Small intestine (tissue), 7 donors: ENCODE results near the gene APMAP. TPM values are rescaled to one million over a fixed set of nuclear protein-coding genes. Genes with fewer than 3 reads are reported as not detected.

ENCODE experiments used
- DNase-seq, 2 donors: peaks; one replicate each; pipeline versions ENCODE4 v3.0.0 to v3.0.0-alpha.2; 2013
- FAIRE-seq: peaks from 2 replicates; lab custom pipeline; 2012; peaks lifted over from hg19 to GRCh38; lab: Jason Lieb, UNC
- H3K27ac ChIP-seq, 3 donors: one replicate each; pipeline ENCODE4 v1.5.1; 2013; ENCODE audit warnings: low read length in 2 of 3, mild to moderate bottlenecking in 2 of 3, control low read depth in 1 of 3, inconsistent platforms in 1 of 3, low read depth in 1 of 3, moderate library complexity in 1 of 3
- H3K27me3 ChIP-seq, 3 donors: one replicate each; pipeline ENCODE4 v1.6.1; 2013; ENCODE audit warnings: low read length in 3 of 3, inconsistent platforms in 1 of 3; ENCODE audit not compliant: control insufficient read depth in 3 of 3, insufficient read depth in 3 of 3
- H3K36me3 ChIP-seq, 3 donors: one replicate each; pipeline ENCODE4 v1.6.1; 2013; ENCODE audit warnings: low read length in 3 of 3, inconsistent platforms in 1 of 3, low read depth in 1 of 3, mild to moderate bottlenecking in 1 of 3, moderate library complexity in 1 of 3; ENCODE audit not compliant: control insufficient read depth in 3 of 3, insufficient read depth in 2 of 3
- H3K4me1 ChIP-seq, 3 donors: one replicate each; pipeline ENCODE4 v1.6.1; 2013; ENCODE audit warnings: low read length in 2 of 3, inconsistent platforms in 1 of 3, low read depth in 1 of 3, mild to moderate bottlenecking in 1 of 3, moderate library complexity in 1 of 3; ENCODE audit not compliant: control insufficient read depth in 3 of 3, insufficient read depth in 2 of 3
- H3K4me3 ChIP-seq, 3 donors: one replicate each; pipeline ENCODE4 v1.5.1; 2013; ENCODE audit warnings: low read length in 3 of 3, control low read depth in 1 of 3, inconsistent platforms in 1 of 3, low read depth in 1 of 3, mild to moderate bottlenecking in 1 of 3, moderate library complexity in 1 of 3
- H3K9me3 ChIP-seq, 2 donors: one replicate each; pipeline ENCODE4 v1.6.1; 2013; ENCODE audit warnings: low read depth in 1 of 2, low read length in 1 of 2; ENCODE audit not compliant: control insufficient read depth in 2 of 2, insufficient read depth in 1 of 2
- WGBS, 3 donors: extraction: QIAGEN DNeasy Blood & Tissue Kit; methylation state at CpG; one replicate each; pipeline ENCODE4 v1.1.7; 2013; 5-methylcytosine and 5-hydroxymethylcytosine counted together
- polyA plus RNA-seq, 4 donors: library from polyadenylated mRNA; stranded (reverse) in 3 of 4; unstranded in 1 of 4; fragments of 200-250 nt in 3 of 4; fragments of 120-200 nt in 1 of 4; gene quantifications; one replicate each; pipeline versions ENCODE4 v1.2.1 to v1.2.3, GENCODE V29; 2013
- donor health status: healthy with polysubstance abuse.
- donor health status: control.
- donor health status: control.
- donor health status: Bipolar disorder and iron deficiency.
- donor health status: healthy.

The APMAP gene
- polyA plus RNA-seq, 4 donors: 12.3 to 50.9 (median 34.1) TPM

DNA sequence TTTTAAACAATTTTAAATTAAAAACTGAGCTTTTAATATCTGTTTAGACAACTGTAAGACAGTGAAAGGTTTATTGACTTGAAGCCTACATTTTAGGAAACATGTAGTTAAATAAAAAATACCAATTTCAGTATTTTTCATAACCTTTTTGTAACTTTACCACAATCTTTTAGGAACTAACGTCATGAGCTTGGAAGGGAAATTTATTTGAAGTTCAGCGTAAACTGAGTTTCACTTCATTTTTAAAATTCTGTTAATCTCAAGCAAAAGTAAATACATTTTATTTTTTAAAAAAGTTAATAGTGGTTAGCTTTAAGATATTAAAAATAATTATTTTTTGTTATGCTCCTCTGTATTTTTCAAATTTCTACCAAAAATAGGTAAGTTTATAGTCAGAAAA is 38.0 kb downstream of the APMAP start:
- no peak overlapping the region for H3K4me3 ChIP-seq
- H3K27ac ChIP-seq: no peak overlapping the region
- H3K27me3 ChIP-seq: no peaks in the 10 kb centered on the region
- FAIRE-seq (no peak), DNase-seq (no peak)
- no peaks in the 10 kb centered on the region for H3K9me3 ChIP-seq
- WGBS, 3 donors: 69 to 92% (median 77%) methylated on average over 2 of the region's 2 CpGs
- H3K36me3 ChIP-seq: peaks cover 2 to 32% (median 2%) of the 10 kb centered on the region in 3 donors
- no peaks in the 10 kb centered on the region for H3K4me1 ChIP-seq

GRCh38 chr20:24954151-24954550 is 38.4 kb downstream of the APMAP start:
- no peaks in the 10 kb centered on the region for H3K9me3 ChIP-seq
- no peak overlapping the region for H3K4me3 ChIP-seq
- H3K4me1 ChIP-seq: no peaks in the 10 kb centered on the region
- DNase-seq (no peak), FAIRE-seq (no peak)
- 77 to 86% (median 81%) methylated on average over 8 of the region's 8 CpGs for WGBS, 3 donors
- peaks cover 2 to 28% (median 2%) of the 10 kb centered on the region in 3 donors for H3K36me3 ChIP-seq
- no peaks in the 10 kb centered on the region for H3K27me3 ChIP-seq
- peak overlapping the region in 1 of 3 donors; percentile 52 for H3K27ac ChIP-seq

GRCh38 chr20:24953621-24954133 is 38.9 kb downstream of the APMAP start:
- no peaks in the 10 kb centered on the region for H3K27me3 ChIP-seq
- FAIRE-seq (no peak), DNase-seq (no peak)
- no peak overlapping the region for H3K4me3 ChIP-seq
- H3K36me3 ChIP-seq: peaks cover 2 to 24% (median 2%) of the 10 kb centered on the region in 3 donors
- H3K9me3 ChIP-seq: no peaks in the 10 kb centered on the region
- H3K27ac ChIP-seq: peak overlapping the region in 1 of 3 donors; percentile 52
- H3K4me1 ChIP-seq: no peaks in the 10 kb centered on the region
- WGBS, 3 donors: 83 to 84% (median 83%) methylated on average over 16 of the region's 16 CpGs

DNA sequence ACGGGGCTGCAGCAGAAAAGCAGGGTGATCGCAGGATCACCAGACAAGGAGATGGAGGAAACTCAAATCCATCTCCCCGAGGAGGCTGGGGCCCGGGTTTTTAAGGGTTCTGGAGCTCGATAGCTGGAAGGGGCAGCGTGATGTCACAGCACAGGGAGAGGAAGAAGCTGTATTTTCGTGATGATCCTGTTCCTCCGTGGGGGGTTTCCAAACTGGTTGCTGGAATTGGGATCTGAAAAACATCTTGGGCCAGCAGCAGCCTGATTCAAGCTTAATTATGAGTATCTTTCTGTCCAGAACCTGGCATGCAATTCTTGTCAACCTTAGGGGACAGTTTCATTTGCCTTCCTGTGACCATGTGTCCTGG is 39.4 kb downstream of the APMAP start:
- 19 to 62% (median 51%) methylated on average over 8 of the region's 8 CpGs for WGBS, 3 donors
- H3K4me3 ChIP-seq: no peak overlapping the region

DNA sequence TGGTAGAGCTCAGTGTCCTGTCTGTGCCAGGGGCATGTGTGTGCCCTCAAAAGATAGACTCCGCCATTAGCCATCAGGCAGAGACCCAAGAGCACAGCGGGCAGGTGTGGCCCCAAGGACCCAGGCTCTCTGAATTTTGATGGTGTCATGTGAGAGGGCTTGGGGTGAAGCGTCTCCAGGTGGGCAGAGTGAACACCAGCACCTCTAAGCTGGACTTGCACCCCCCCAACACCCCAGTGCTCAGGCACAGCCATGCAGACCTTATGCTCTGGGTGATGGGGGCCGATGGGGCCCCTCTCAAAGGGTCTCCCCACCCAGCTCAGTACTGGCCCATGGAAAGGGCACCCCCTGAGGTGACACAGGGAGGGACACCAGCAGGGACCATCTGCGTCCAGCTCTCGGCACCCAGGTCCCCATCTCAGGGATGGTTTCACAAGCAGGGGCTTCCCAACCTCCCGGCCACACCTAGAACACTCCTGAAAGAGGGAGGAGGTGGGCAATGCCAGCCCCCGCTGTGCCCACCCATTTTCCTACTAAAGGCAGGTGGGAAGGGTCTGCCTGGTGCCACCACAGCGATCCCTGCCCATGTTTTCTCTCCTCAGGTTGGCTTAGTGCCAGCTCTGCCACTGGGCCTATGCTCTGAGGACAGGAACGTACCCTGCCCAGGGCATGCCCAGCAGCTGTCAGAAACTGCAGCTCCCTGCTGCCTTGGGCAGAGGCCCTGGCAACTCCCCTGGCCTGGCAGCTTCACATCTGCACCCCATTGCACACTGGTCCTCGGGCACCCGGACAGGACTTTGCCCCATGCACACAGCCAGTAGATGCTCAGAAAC is 40.0 kb downstream of the APMAP start:
- no peak overlapping the region for H3K4me3 ChIP-seq
- no peaks in the 10 kb centered on the region for H3K4me1 ChIP-seq
- no peak for FAIRE-seq
- peaks cover 0 to 13% (median 2%) of the 10 kb centered on the region in 3 donors for H3K36me3 ChIP-seq
- H3K27me3 ChIP-seq: no peaks in the 10 kb centered on the region
- H3K27ac ChIP-seq: no peak overlapping the region
- no peaks in the 10 kb centered on the region for H3K9me3 ChIP-seq
- 44 to 76% (median 57%) methylated on average over 12 of the region's 12 CpGs for WGBS, 3 donors
- DNase-seq: peak in 1 of 2 donors; percentile 51

More for the DNA sequence above, 39.4 kb downstream of the APMAP start:
- H3K9me3 ChIP-seq: no peaks in the 10 kb centered on the region
- no peak overlapping the region for H3K27ac ChIP-seq
- DNase-seq (no peak), FAIRE-seq (no peak)
- peaks cover 2 to 19% (median 2%) of the 10 kb centered on the region in 3 donors for H3K36me3 ChIP-seq
- H3K4me1 ChIP-seq: no peaks in the 10 kb centered on the region
- H3K27me3 ChIP-seq: no peaks in the 10 kb centered on the region

DNA sequence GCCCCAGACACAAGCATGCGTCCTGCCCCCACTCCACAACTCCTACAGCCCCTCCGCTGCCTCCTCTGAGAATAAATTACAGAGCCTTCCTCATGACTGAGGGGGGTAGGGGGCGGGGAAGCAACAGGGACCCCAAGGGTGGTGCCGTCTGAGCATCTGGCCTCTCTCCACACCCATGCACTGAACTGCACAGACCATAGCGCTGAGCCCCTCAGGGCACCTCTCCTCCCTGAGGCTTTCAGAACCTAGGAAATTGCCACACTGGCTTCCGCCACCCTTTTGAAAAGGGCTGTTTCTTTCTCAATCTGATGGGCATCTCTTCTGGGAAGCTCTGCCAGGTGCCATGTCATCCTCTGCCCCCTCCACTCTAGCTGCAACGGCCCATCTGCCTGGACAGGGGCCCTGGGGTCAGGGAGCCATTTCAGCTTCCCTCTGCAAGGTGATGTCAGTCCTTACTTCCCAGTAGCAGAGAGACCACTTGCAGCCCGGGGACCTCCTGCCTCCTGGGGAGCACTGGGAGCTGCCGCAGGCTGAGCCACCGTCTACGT is 40.9 kb downstream of the APMAP start:
- Histone ChIP-seq H3K36me3 (peaks cover 0 to 9% (median 2%) of the 10 kb centered on the region in 3 donors), H3K27ac (no peak overlapping the region), H3K4me1 (no peaks in the 10 kb centered on the region), H3K9me3 (no peaks in the 10 kb centered on the region), H3K27me3 (no peaks in the 10 kb centered on the region), H3K4me3 (no peak overlapping the region)
- no peak for DNase-seq
- no peak for FAIRE-seq
- WGBS, 3 donors: 61 to 68% (median 65%) methylated on average over 10 to 11 of the region's 11 CpGs

GRCh38 chr20:24950836-24951525 is 41.6 kb downstream of the APMAP start:
- Histone ChIP-seq H3K27ac (no peak overlapping the region), H3K36me3 (peaks cover 0 to 3% (median 0%) of the 10 kb centered on the region in 3 donors), H3K27me3 (no peaks in the 10 kb centered on the region), H3K4me3 (peak overlapping the region in 1 of 3 donors; percentile 1), H3K4me1 (no peaks in the 10 kb centered on the region), H3K9me3 (no peaks in the 10 kb centered on the region)
- FAIRE-seq (no peak), DNase-seq (no peak)
- WGBS, 3 donors: 81 to 82% (median 82%) methylated on average over 16 of the region's 16 CpGs

DNA sequence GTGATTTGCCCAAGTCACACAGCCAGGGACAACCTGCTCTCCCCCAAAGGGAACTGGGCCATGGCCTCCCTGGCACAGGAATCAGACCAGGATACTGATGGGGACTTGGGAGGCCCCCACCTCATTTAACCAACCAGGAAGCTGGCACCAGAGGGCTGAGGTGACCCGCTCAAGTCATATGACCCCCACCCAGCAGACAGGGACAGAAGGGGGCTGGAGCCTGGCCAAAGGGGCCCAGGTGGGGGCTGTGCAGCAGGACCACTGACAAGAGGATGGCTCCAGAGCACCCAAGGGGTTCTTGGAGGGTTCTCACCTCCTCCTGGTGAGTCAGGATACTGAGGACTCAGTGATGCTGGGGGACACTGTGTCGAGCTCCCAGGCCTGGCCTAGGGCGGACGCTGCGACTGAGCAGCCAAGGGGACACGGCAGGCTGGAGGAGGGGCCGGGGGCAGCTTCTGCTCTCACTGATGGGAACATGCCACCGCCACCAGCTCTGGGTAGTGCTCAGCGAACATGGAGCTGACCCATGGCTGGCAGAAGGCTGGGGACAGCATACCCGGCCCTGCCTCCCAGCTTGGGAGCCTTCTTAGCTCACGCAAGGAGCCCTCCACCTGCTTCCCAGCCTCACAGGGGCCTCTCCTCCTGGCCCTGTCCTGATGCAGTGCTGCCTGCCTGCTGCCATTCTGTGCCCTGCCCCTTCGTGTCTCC is 42.3 kb downstream of the APMAP start:
- peak overlapping the region in 2 of 3 donors; percentile 65 to 84 for H3K27ac ChIP-seq
- FAIRE-seq (no peak), DNase-seq (no peak)
- no peaks in the 10 kb centered on the region for H3K36me3 ChIP-seq
- H3K4me1 ChIP-seq: no peaks in the 10 kb centered on the region
- no peaks in the 10 kb centered on the region for H3K9me3 ChIP-seq
- WGBS, 3 donors: 74 to 83% (median 81%) methylated on average over 11 to 12 of the region's 12 CpGs
- peak overlapping the region in 1 of 3 donors; percentile 51 for H3K4me3 ChIP-seq
- H3K27me3 ChIP-seq: no peaks in the 10 kb centered on the region
